ENCODE measurements around the gene TSHZ2. TPM values are rescaled to one million over a fixed set of nuclear protein-coding genes. Genes with fewer than 3 reads are reported as not detected.

TSHZ2 gene
- total RNA-seq, 2 experiments from 2014 or later = 0.13 TPM; not detected in 1

- ChIA-PET CTCF (no interaction called here), POLR2A (no interaction called here)
- Mint-ChIP-seq H3K27ac (no peak overlapping the region), H3K9me3 (ENCODE audit: insufficient read depth) (no peaks in the 10 kb centered on the region), H3K4me1 (ENCODE audit: low read depth) (no peaks in the 10 kb centered on the region), H3K36me3 (ENCODE audit: low read depth) (no peaks in the 10 kb centered on the region), H3K4me3 (no peak overlapping the region), H3K27me3 (ENCODE audit: low read depth) (peaks cover 2% of the 10 kb centered on the region)
- no peak for DNase-seq
- no peak for ATAC-seq
Observed at GRCh38 chr20:53438368-53438767, 466.2 kb downstream of the TSHZ2 start.

GRCh38 chr20:53439046-53439445 is 466.9 kb downstream of the TSHZ2 start:
- DNase-seq = no peak
- CTCF ChIA-PET = no interaction called here
- H3K4me3 Mint-ChIP-seq = no peak overlapping the region
- POLR2A ChIA-PET = no interaction called here
- no peak overlapping the region for H3K27ac Mint-ChIP-seq
- no peaks in the 10 kb centered on the region for H3K4me1 Mint-ChIP-seq (ENCODE audit: low read depth)
- ATAC-seq = no peak
- H3K27me3 Mint-ChIP-seq (ENCODE audit: low read depth) = no peaks in the 10 kb centered on the region
- no peaks in the 10 kb centered on the region for H3K9me3 Mint-ChIP-seq (ENCODE audit: insufficient read depth)
- no peaks in the 10 kb centered on the region for H3K36me3 Mint-ChIP-seq (ENCODE audit: low read depth)

- no peak overlapping the region for H3K27ac Mint-ChIP-seq
- DNase-seq (no peak), ATAC-seq (no peak)
- H3K27me3 Mint-ChIP-seq (ENCODE audit: low read depth) = no peaks in the 10 kb centered on the region
- ChIA-PET POLR2A (no interaction called here), CTCF (no interaction called here)
- no peaks in the 10 kb centered on the region for H3K36me3 Mint-ChIP-seq (ENCODE audit: low read depth)
- no peaks in the 10 kb centered on the region for H3K4me1 Mint-ChIP-seq (ENCODE audit: low read depth)
- no peak overlapping the region for H3K4me3 Mint-ChIP-seq
- no peaks in the 10 kb centered on the region for H3K9me3 Mint-ChIP-seq (ENCODE audit: insufficient read depth)
Observed at GRCh38 chr20:53439616-53440015, 467.5 kb downstream of the TSHZ2 start.

GRCh38 chr20:53444401-53445149 is 472.4 kb downstream of the TSHZ2 start:
- Mint-ChIP-seq H3K27ac (no peak overlapping the region), H3K4me3 (no peak overlapping the region), H3K36me3 (ENCODE audit: low read depth) (no peaks in the 10 kb centered on the region), H3K27me3 (ENCODE audit: low read depth) (no peaks in the 10 kb centered on the region), H3K4me1 (ENCODE audit: low read depth) (no peaks in the 10 kb centered on the region), H3K9me3 (ENCODE audit: insufficient read depth) (peaks cover 23% of the 10 kb centered on the region)
- ChIA-PET POLR2A (no interaction called here), CTCF (no interaction called here)
- ATAC-seq (no peak), DNase-seq (no peak)

GRCh38 chr20:53445321-53445731 is 473.2 kb downstream of the TSHZ2 start:
- H3K36me3 Mint-ChIP-seq (ENCODE audit: low read depth) = no peaks in the 10 kb centered on the region
- no peak for DNase-seq
- ChIA-PET POLR2A (no interaction called here), CTCF (no interaction called here)
- no peaks in the 10 kb centered on the region for H3K4me1 Mint-ChIP-seq (ENCODE audit: low read depth)
- H3K27ac Mint-ChIP-seq = no peak overlapping the region
- H3K9me3 Mint-ChIP-seq (ENCODE audit: insufficient read depth) = peaks cover 27% of the 10 kb centered on the region
- no peak overlapping the region for H3K4me3 Mint-ChIP-seq
- no peaks in the 10 kb centered on the region for H3K27me3 Mint-ChIP-seq (ENCODE audit: low read depth)
- ATAC-seq = no peak

GRCh38 chr20:53445932-53446331 is 473.8 kb downstream of the TSHZ2 start:
- H3K27me3 Mint-ChIP-seq (ENCODE audit: low read depth) = no peaks in the 10 kb centered on the region
- no peak overlapping the region for H3K27ac Mint-ChIP-seq
- H3K36me3 Mint-ChIP-seq (ENCODE audit: low read depth) = no peaks in the 10 kb centered on the region
- H3K9me3 Mint-ChIP-seq (ENCODE audit: insufficient read depth) = peaks cover 27% of the 10 kb centered on the region
- H3K4me3 Mint-ChIP-seq = no peak overlapping the region
- ChIA-PET POLR2A (no interaction called here), CTCF (no interaction called here)
- H3K4me1 Mint-ChIP-seq (ENCODE audit: low read depth) = no peaks in the 10 kb centered on the region
- DNase-seq (no peak), ATAC-seq (no peak)

- H3K4me3 Mint-ChIP-seq = no peak overlapping the region
- no peaks in the 10 kb centered on the region for H3K4me1 Mint-ChIP-seq (ENCODE audit: low read depth)
- no peak overlapping the region for H3K27ac Mint-ChIP-seq
- ChIA-PET POLR2A (no interaction called here), CTCF (no interaction called here)
- H3K9me3 Mint-ChIP-seq (ENCODE audit: insufficient read depth) = peaks cover 27% of the 10 kb centered on the region
- H3K27me3 Mint-ChIP-seq (ENCODE audit: low read depth) = no peaks in the 10 kb centered on the region
- DNase-seq (no peak), ATAC-seq (no peak)
- no peaks in the 10 kb centered on the region for H3K36me3 Mint-ChIP-seq (ENCODE audit: low read depth)
Observed at GRCh38 chr20:53447316-53447715, 475.2 kb downstream of the TSHZ2 start.

GRCh38 chr20:53448426-53448825 is 476.3 kb downstream of the TSHZ2 start:
- no peak overlapping the region for H3K27ac Mint-ChIP-seq
- no peaks in the 10 kb centered on the region for H3K36me3 Mint-ChIP-seq (ENCODE audit: low read depth)
- DNase-seq (no peak), ATAC-seq (no peak)
- H3K4me3 Mint-ChIP-seq = no peak overlapping the region
- H3K9me3 Mint-ChIP-seq (ENCODE audit: insufficient read depth) = peaks cover 27% of the 10 kb centered on the region
- CTCF ChIA-PET = no interaction called here
- no peaks in the 10 kb centered on the region for H3K27me3 Mint-ChIP-seq (ENCODE audit: low read depth)
- POLR2A ChIA-PET = no interaction called here
- no peaks in the 10 kb centered on the region for H3K4me1 Mint-ChIP-seq (ENCODE audit: low read depth)

GRCh38 chr20:53448875-53449274 is 476.7 kb downstream of the TSHZ2 start:
- Mint-ChIP-seq H3K27ac (no peak overlapping the region), H3K9me3 (ENCODE audit: insufficient read depth) (peaks cover 27% of the 10 kb centered on the region), H3K4me1 (ENCODE audit: low read depth) (no peaks in the 10 kb centered on the region), H3K4me3 (no peak overlapping the region), H3K27me3 (ENCODE audit: low read depth) (no peaks in the 10 kb centered on the region), H3K36me3 (ENCODE audit: low read depth) (no peaks in the 10 kb centered on the region)
- ChIA-PET CTCF (no interaction called here), POLR2A (no interaction called here)
- DNase-seq (no peak), ATAC-seq (no peak)

GRCh38 chr20:53453076-53453475 is 480.9 kb downstream of the TSHZ2 start:
- H3K27me3 Mint-ChIP-seq (ENCODE audit: low read depth) = no peaks in the 10 kb centered on the region
- ChIA-PET CTCF (no interaction called here), POLR2A (no interaction called here)
- no peaks in the 10 kb centered on the region for H3K36me3 Mint-ChIP-seq (ENCODE audit: low read depth)
- ATAC-seq (no peak), DNase-seq (no peak)
- no peaks in the 10 kb centered on the region for H3K4me1 Mint-ChIP-seq (ENCODE audit: low read depth)
- H3K4me3 Mint-ChIP-seq = no peak overlapping the region
- peaks cover 15% of the 10 kb centered on the region for H3K9me3 Mint-ChIP-seq (ENCODE audit: insufficient read depth)
- H3K27ac Mint-ChIP-seq = no peak overlapping the region

GRCh38 chr20:53454675-53455276 is 482.6 kb downstream of the TSHZ2 start:
- Mint-ChIP-seq H3K27ac (no peak overlapping the region), H3K9me3 (ENCODE audit: insufficient read depth) (peaks cover 2% of the 10 kb centered on the region), H3K4me1 (ENCODE audit: low read depth) (no peaks in the 10 kb centered on the region), H3K36me3 (ENCODE audit: low read depth) (no peaks in the 10 kb centered on the region), H3K4me3 (no peak overlapping the region), H3K27me3 (ENCODE audit: low read depth) (no peaks in the 10 kb centered on the region)
- CTCF ChIA-PET = no interaction called here
- no peak for ATAC-seq
- DNase-seq = no peak
- POLR2A ChIA-PET = no interaction called here

GRCh38 chr20:53463101-53463972 is 491.2 kb downstream of the TSHZ2 start:
- Mint-ChIP-seq H3K36me3 (ENCODE audit: low read depth) (no peaks in the 10 kb centered on the region), H3K4me3 (no peak overlapping the region), H3K27ac (no peak overlapping the region), H3K27me3 (ENCODE audit: low read depth) (peaks cover 5% of the 10 kb centered on the region), H3K9me3 (ENCODE audit: insufficient read depth) (no peaks in the 10 kb centered on the region), H3K4me1 (ENCODE audit: low read depth) (no peaks in the 10 kb centered on the region)
- POLR2A ChIA-PET = no interaction called here
- no peak for DNase-seq
- CTCF ChIA-PET = no interaction called here
- ATAC-seq = no peak

Measured in activated CD8-positive, alpha-beta T cell treated with anti-CD3 and anti-CD28 coated beads, Interleukin-2, amount 10 ng/mL, durations not matched to agents 7 days and 5 days (primary cell).